BE2C (cell line): ENCODE data around the gene KANSL1.
"Not testable (repeated sequence)": the region's sequence is repeated elsewhere in the genome, so short reads cannot be mapped to it uniquely, and the experiment has no call there.

Experiments
- DNase-seq: peaks from one replicate; pipeline ENCODE4 v3.0.0-alpha.2; 2020
- H3K27me3 ChIP-seq: fragments of 250-450 bp; sonication (Bioruptor Pico); 2 replicates; pipeline ENCODE4 v1.5.1; 2020; ENCODE audit warnings: mild to moderate bottlenecking
- H3K36me3 ChIP-seq: fragments of 250-450 bp; sonication (Bioruptor Pico); 2 replicates; pipeline ENCODE4 v1.5.1; 2020; ENCODE audit warnings: mild to moderate bottlenecking
- H3K4me1 ChIP-seq: fragments of 250-450 bp; sonication (Bioruptor Pico); 2 replicates; pipeline ENCODE4 v1.5.1; 2020
- H3K4me3 ChIP-seq: 2 replicates; pipeline ENCODE4 v1.5.1; 2011; ENCODE audit warnings: low read depth, low read length
- H3K9me3 ChIP-seq: fragments of 250-450 bp; sonication (Bioruptor Pico); 2 replicates; pipeline ENCODE4 v1.5.1; 2020
- TF ChIP-seq, protein P1 (sequence below): IDR thresholded peaks from 2 replicates; pipeline ENCODE4 v1.5.1; 2012; ENCODE audit warnings: mild to moderate bottlenecking, low read depth, low read length

The KANSL1 gene

DNA sequence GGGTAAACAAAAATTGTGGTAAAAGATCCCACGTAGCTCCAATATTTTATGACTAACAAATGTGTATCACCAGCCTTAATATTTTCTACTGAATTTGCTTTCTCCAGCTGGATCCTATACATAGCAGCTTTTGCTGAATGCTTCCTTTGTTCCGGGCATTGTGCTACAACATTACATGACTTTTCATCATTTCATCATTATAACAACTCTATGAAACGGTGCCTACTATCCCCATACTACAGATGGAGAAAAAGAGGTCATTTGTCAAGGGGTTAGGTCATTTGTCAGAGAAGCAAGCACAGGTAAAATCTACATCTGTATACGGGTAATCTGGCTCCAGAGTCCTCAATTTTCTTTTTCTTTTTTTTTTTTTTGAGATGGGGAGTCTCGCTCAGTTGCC, 74.3 kb downstream of the KANSL1 start:
- 0 out of 2 replicates have a peak, but pooled peaks cover 2% of the 10 kb centered on the region for H3K36me3 ChIP-seq
- TF ChIP-seq, protein P1, sequence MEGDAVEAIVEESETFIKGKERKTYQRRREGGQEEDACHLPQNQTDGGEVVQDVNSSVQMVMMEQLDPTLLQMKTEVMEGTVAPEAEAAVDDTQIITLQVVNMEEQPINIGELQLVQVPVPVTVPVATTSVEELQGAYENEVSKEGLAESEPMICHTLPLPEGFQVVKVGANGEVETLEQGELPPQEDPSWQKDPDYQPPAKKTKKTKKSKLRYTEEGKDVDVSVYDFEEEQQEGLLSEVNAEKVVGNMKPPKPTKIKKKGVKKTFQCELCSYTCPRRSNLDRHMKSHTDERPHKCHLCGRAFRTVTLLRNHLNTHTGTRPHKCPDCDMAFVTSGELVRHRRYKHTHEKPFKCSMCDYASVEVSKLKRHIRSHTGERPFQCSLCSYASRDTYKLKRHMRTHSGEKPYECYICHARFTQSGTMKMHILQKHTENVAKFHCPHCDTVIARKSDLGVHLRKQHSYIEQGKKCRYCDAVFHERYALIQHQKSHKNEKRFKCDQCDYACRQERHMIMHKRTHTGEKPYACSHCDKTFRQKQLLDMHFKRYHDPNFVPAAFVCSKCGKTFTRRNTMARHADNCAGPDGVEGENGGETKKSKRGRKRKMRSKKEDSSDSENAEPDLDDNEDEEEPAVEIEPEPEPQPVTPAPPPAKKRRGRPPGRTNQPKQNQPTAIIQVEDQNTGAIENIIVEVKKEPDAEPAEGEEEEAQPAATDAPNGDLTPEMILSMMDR: no peak

DNA sequence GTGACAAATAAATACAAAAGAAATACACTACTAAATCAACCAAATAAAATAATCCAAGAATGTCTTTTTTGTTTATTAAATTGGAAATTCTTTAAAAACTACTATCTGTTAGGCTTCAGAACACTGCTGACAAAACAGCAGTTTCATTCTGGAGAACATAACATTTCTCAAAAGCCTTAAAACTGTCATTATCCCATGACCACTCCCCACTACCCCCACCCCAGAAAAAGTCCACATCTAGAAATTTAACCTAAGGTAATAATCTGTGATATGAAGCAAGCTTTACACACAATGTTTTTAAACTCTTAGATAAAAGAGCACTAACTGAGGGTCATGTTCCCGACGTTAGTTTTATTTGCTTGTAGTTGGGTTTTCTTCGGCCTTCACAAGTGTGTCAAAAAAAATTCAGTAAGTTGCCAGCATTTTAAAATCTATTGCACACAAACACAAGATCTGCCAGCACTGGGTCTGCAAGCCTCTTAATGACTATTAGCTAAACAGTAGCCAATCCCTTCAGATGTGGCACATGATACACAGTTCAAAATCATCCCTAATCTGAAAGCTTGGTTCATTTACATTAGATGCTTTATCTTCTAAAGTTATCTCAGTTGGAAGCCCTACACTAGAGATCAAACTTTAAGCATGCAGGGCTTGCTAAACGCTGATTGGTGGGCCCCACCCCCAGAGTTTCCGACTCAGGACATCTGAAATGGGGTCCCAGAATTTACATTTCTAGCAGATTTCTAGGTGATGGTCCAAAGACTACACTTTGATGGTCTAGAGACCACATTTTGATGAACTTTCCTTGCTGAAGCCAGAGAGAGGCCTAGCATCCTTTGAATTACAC, 75.2 kb downstream of the KANSL1 start:
- H3K36me3 ChIP-seq: 0 out of 2 replicates have a peak, but pooled peaks cover 2% of the 10 kb centered on the region
- no peaks in the 10 kb centered on the region for H3K9me3 ChIP-seq
- DNase-seq: no peak
- H3K4me3 ChIP-seq: no peak overlapping the region
- TF ChIP-seq, protein P1: no peak
- peaks cover 4% of the 10 kb centered on the region for H3K4me1 ChIP-seq
- no peaks in the 10 kb centered on the region for H3K27me3 ChIP-seq

More for the DNA sequence above, 74.3 kb downstream of the KANSL1 start:
- DNase-seq: no peak
- Histone ChIP-seq H3K4me3 (no peak overlapping the region), H3K27me3 (no peaks in the 10 kb centered on the region), H3K9me3 (no peaks in the 10 kb centered on the region), H3K4me1 (peaks cover 4% of the 10 kb centered on the region)

DNA sequence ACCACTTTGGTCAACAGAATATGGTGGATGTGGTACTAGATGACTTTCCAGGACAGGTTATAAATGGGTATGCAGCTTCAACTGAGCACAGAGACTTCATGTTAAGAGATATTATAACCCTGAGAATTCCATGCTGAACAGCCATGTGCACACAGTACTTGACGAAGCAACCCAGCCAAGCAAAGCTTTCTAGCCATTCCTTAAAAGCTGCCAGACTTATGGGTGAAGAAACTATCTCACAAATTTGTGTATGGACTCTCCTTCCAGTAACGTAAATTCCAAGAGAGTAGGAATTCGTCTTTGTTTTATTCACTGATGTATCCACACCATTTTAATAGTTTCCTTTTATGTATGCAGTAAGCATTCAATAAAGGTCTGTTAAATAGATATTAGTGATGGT, 76.1 kb downstream of the KANSL1 start:
- Histone ChIP-seq H3K4me3 (no peak overlapping the region), H3K9me3 (no peaks in the 10 kb centered on the region), H3K4me1 (peaks cover 4% of the 10 kb centered on the region), H3K36me3 (0 out of 2 replicates have a peak, but pooled peaks cover 2% of the 10 kb centered on the region), H3K27me3 (no peaks in the 10 kb centered on the region)
- DNase-seq: no peak
- TF ChIP-seq, protein P1: no peak

DNA sequence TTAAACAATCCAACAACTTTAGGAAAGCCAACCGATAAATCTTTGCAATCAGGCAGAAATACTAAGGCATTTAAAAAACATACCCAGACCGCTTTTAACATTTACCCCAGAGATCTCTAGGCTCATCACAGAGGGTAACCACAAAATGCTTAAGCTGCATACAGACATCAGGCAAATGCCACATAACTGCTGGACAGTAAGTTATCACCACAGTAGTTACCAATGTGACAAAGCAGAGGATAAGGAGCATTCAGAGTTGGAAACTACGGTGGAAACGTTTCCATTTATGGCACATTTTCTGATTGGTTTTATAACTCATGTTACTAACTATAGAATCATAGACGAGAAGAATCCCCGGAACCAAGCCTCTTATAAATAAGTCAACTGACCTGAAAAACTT, 77.5 kb downstream of the KANSL1 start:
- H3K4me3 ChIP-seq: no peak overlapping the region
- peaks cover 4% of the 10 kb centered on the region for H3K4me1 ChIP-seq
- H3K9me3 ChIP-seq: no peaks in the 10 kb centered on the region
- no peak for DNase-seq
- 0 out of 2 replicates have a peak, but pooled peaks cover 2% of the 10 kb centered on the region for H3K36me3 ChIP-seq
- no peaks in the 10 kb centered on the region for H3K27me3 ChIP-seq
- TF ChIP-seq, protein P1: no peak

DNA sequence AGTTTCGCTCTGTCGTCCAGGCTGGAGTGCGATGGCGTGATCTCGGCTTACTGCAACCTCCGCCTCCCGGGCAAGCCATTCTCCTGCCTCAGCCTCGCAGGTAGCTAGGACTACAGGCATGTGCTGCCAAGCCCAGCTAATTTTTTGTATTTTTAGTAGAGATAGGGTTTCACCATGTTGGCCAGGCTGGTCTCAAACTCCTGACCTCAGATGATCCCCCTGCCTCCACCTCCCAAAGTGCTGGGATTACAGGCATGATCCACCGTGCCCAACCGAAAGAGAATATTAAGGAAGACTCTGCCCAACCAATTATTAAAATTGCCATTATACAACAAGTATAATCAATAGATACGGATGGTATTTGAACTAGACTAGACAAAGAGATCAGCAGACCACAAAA, 82.0 kb downstream of the KANSL1 start:
- not testable (repeated sequence) for H3K4me1 ChIP-seq, H3K36me3 ChIP-seq, DNase-seq, H3K27me3 ChIP-seq, H3K9me3 ChIP-seq, H3K4me3 ChIP-seq

DNA sequence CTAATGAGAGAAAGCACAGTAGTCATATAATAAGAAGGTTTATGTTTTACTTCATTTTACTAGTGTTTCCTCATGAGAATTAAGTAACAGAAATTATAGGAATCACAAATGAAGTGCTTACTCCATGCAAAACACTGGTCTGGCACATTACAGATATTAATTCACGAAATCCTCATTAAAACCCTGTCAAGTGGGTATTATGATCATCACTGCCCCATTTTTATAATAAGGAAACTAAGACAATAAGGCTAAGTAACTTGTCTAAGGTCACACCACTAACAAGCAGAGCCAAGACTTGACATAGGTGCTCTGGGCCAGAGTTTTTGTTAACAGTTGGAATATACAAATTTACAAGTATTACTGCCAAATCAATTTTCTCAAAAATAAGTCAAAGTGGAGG, 83.0 kb downstream of the KANSL1 start:
- Histone ChIP-seq H3K36me3 (no peaks in the 10 kb centered on the region; the same call in 1 of the 2 replicates), H3K9me3 (no peaks in the 10 kb centered on the region), H3K4me1 (peaks cover 5% of the 10 kb centered on the region; the same call in 1 of the 2 replicates), H3K4me3 (no peak overlapping the region), H3K27me3 (no peaks in the 10 kb centered on the region)
- TF ChIP-seq, protein P1: no peak
- DNase-seq: no peak
